GM18520 (cell line): Measurements from ENCODE around the gene ELOA2.
"Not testable (repeated sequence)": the region's sequence is repeated elsewhere in the genome, so short reads cannot be mapped to it uniquely, and the experiment has no call there.

Experiments
- ATAC-seq: cut with Tn5 transposase; IDR thresholded peaks from one replicate; pipeline ENCODE4 v1.9.1; 2021; ENCODE audit not compliant: unreplicated experiment

ELOA2 gene, protein sequence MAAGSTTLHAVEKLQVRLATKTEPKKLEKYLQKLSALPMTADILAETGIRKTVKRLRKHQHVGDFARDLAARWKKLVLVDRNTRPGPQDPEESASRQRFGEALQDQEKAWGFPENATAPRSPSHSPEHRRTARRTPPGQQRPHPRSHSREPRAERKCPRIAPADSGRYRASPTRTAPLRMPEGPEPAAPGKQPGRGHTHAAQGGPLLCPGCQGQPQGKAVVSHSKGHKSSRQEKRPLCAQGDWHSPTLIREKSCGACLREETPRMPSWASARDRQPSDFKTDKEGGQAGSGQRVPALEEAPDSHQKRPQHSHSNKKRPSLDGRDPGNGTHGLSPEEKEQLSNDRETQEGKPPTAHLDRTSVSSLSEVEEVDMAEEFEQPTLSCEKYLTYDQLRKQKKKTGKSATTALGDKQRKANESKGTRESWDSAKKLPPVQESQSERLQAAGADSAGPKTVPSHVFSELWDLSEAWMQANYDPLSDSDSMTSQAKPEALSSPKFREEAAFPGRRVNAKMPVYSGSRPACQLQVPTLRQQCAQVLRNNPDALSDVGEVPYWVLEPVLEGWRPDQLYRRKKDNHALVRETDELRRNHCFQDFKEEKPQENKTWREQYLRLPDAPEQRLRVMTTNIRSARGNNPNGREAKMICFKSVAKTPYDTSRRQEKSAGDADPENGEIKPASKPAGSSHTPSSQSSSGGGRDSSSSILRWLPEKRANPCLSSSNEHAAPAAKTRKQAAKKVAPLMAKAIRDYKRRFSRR

GRCh38 chr18:47035156-47035671 is at the start of gene ELOA2:
Gene ELOA2 (minus strand): TSS chr18:47035621. CDS start chr18:47035264, 357 bp downstream.
- no peak for ATAC-seq

DNA sequence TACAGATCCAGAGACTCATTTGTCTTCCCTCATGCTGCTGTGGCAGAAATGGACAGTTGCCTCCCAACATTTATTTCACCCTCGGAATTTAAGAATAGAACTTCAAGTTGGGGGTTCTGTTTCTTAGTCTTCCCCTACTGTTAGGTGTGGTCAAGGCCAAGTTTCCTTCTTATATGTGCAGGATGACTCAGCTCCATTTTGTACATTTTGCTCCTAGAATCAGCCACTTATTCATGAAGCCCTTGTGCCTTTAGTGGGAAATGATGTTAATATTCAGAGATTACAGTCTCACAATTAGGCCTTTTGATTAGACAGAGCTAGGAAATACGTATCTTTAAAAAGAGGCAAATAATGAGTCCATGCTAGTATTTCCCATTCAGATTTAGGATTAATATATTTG is 46.2 kb upstream of the ELOA2 start:
- ATAC-seq = no peak

GRCh38 chr18:47080872-47081271 is 45.5 kb upstream of the ELOA2 start:
- no peak for ATAC-seq

- ATAC-seq = no peak
Measured at GRCh38 chr18:47077111-47077510, 41.7 kb upstream of the ELOA2 start.

- no peak for ATAC-seq
Measured at GRCh38 chr18:47075098-47075883, 39.9 kb upstream of the ELOA2 start.

GRCh38 chr18:47067648-47068047 is 32.2 kb upstream of the ELOA2 start:
- ATAC-seq = no peak

GRCh38 chr18:47063096-47063495 is 27.7 kb upstream of the ELOA2 start:
- ATAC-seq = no peak

- no peak for ATAC-seq
Measured at GRCh38 chr18:47062471-47062870, 27.1 kb upstream of the ELOA2 start.

DNA sequence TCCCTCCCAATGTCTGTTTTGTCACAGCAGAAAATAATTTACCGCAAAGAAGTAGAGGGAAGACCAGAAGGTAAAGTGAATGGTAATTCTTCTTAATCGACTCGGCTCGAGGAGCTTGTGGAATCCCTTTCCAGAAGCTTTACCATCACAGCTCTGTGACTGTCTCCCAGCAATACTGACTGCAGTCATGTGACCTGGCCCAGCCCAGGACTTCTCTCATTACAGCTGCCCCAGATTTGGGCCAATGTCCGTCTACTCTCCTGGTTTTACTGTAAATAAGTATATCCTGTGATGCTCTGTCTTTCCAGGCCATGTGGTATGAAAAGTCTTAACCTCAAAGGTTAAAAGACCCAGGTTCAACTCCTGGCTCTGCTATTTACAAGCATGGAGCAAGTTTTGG is 18.9 kb upstream of the ELOA2 start:
- ATAC-seq = no peak

DNA sequence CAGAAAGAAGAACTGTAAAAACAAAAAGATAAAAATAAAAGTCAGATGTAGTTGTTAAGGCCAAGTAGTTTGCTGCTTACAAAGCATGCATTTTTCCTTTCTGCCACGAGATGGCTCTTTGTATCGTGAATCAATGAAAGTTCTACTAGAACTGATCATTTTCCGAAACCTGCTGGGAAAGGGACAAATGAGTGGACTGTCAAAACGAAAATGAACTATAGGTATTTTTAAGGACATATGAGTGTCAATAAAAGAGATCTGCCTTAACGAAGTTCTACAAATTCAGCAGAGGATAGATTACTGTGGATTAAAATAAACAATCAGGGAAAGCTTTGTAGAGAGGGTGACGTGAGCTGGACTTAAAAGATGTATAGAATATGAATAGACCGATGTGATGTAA is 15.0 kb upstream of the ELOA2 start:
- ATAC-seq = no peak

- no peak for ATAC-seq
Measured at GRCh38 chr18:47040982-47041381, 5.6 kb upstream of the ELOA2 start.

DNA sequence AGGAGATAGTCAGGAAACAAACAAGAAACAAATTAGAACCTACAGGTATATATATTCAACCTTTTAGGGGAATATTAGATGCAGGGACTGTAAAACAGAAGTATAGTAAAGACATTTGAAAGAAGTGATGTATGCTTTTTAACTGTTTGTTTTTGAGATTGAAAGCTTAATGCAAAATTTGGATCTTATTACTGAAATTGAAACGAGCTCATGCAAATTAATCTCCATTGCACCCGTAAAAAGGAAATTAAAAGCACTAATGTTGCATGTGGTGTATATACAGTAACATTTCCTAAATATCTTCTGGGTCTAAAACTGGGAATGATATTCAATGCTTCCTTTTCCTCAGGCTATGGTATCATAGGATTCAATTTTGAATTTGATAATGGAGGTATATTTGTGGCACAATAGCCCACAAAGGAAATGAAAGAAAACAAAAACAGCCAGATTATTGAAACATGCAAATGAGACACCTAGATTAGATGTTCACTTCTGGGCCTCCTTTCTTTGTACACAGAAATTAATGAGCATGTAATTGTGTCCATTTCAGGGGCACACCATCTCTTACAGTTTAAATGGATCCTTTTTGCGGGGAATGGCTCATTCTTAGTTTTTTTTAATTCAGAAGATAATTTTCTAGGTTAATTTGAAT is 1.6 kb upstream of the ELOA2 start:
- no peak for ATAC-seq

- ATAC-seq = no peak
Measured at GRCh38 chr18:47036298-47036874, 965 bp upstream of the ELOA2 start.

DNA sequence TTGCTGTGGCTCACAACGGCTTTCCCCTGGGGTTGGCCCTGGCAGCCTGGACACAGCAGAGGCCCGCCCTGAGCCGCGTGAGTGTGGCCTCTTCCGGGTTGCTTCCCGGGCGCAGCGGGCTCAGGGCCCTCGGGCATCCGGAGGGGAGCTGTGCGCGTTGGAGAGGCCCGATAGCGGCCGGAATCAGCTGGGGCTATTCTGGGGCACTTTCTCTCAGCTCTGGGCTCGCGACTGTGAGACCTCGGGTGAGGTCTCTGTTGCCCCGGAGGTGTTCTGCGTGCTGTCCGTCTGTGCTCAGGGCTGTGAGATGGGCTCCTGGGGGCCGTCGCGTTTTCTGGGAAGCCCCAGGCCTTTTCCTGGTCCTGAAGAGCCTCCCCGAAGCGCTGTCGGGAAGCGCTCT is 830 bp downstream of the ELOA2 start:
- ATAC-seq = not testable (repeated sequence)

DNA sequence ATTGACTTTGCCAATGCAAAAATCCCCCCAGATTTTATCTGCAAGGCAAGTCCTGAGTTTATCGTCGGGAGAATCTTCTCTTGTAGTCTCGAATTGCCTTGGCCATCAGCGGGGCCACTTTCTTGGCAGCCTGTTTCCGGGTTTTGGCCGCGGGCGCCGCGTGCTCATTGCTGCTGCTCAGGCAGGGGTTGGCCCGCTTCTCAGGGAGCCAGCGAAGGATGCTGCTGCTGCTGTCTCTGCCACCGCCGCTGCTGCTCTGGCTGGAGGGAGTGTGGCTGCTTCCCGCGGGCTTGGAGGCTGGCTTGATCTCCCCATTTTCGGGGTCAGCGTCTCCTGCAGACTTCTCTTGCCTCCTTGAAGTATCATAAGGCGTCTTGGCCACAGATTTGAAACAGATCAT is 2.5 kb downstream of the ELOA2 start:
- ATAC-seq = no peak

DNA sequence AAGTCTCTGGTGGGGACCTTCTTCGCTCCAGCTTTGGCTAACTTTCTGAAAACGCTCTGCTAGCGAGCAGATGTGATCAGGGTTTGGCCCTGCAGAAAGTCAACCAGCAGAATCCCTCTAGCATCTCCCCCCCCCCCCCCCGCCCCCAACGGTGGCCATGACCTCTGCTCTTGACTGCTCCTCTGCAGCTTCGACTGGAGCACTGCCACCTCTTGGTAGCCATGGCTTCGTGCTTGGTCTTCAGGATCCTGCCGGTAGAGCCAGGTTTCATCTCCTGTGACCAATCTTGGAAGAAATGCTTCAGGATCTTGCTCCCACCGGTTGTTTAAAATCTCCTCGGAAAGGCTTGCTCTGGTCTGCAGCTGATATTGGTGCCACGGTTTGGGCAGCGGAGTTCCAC is 4.5 kb downstream of the ELOA2 start:
- ATAC-seq = not testable (repeated sequence)

GRCh38 chr18:47029684-47030353 is 5.6 kb downstream of the ELOA2 start:
- ATAC-seq = not testable (repeated sequence)

DNA sequence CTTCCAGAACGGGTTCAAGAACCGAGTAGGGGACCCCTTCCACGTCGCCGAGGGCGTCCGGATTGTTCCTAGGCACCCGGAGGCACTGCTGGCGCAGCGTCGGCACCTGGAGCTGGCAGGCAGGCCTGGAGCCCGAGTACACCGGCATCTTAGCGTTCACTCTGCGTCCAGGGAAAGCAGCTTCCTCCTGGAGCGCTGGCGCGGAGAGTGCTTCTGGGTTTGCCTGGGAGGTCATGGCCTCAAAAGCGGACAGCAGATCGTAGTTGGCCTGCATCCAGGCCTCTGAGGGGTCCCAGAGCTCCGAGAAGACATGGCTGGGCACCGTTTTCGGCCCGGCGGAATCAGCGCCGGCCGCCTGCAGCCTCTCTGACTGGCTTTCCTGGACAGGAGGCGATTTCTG is 6.7 kb downstream of the ELOA2 start:
- ATAC-seq = not testable (repeated sequence)

- ATAC-seq = not testable (repeated sequence)
Measured at GRCh38 chr18:47025557-47026174, 9.8 kb downstream of the ELOA2 start.
